H9 (cell line): Measurements from ENCODE around the gene CDC6. TPM values are rescaled to one million over a fixed set of nuclear protein-coding genes. Genes with fewer than 3 reads are reported as not detected.

ENCODE experiments used
- DNase-seq: peaks from one replicate; pipeline ENCODE4 v3.0.0-alpha.2; 2017
- H2AFZ ChIP-seq: one replicate; pipeline ENCODE4 v1.6.1; 2013; ENCODE audit warnings: mild to moderate bottlenecking, low read length, control low read depth, moderate library complexity
- H2AK5ac ChIP-seq: 2 replicates; pipeline ENCODE4 v1.6.1; 2013; ENCODE audit warnings: low read length, control low read depth, mixed read lengths; ENCODE audit not compliant: insufficient read length
- H2BK120ac ChIP-seq: one replicate; pipeline ENCODE4 v1.6.1; 2013; ENCODE audit warnings: low read depth, mild to moderate bottlenecking, low read length, control low read depth, inconsistent platforms; ENCODE audit not compliant: poor library complexity, severe bottlenecking
- H2BK12ac ChIP-seq: 2 replicates; pipeline ENCODE4 v1.6.1; 2013; ENCODE audit warnings: low read length, control low read depth, mixed read lengths, low read depth; ENCODE audit not compliant: insufficient read length
- H2BK15ac ChIP-seq: 2 replicates; pipeline ENCODE4 v1.6.1; 2013; ENCODE audit warnings: low read depth, low read length, control low read depth
- H2BK20ac ChIP-seq: one replicate; pipeline ENCODE4 v1.6.1; 2013; ENCODE audit warnings: low read depth, mild to moderate bottlenecking, low read length, control low read depth, inconsistent platforms; ENCODE audit not compliant: poor library complexity, severe bottlenecking
- H2BK5ac ChIP-seq: 2 replicates; pipeline ENCODE4 v1.6.1; 2013; ENCODE audit warnings: low read length, control low read depth, mixed read lengths; ENCODE audit not compliant: insufficient read length
- H3K14ac ChIP-seq: 2 replicates; pipeline ENCODE4 v1.6.1; 2013; ENCODE audit warnings: low read length, control low read depth; ENCODE audit not compliant: insufficient read depth
- H3K18ac ChIP-seq: 2 replicates; pipeline ENCODE4 v1.6.1; 2013; ENCODE audit warnings: low read depth, mild to moderate bottlenecking, mixed read lengths, low read length, control low read depth; ENCODE audit not compliant: insufficient read length
- H3K23ac ChIP-seq: 2 replicates; pipeline ENCODE4 v1.6.1; 2013; ENCODE audit warnings: low read length, control low read depth, mixed read lengths, low read depth; ENCODE audit not compliant: insufficient read length
- H3K23me2 ChIP-seq: 2 replicates; pipeline ENCODE4 v1.6.1; 2013; ENCODE audit warnings: low read depth, mild to moderate bottlenecking, mixed read lengths, low read length, control low read depth; ENCODE audit not compliant: insufficient read length, poor library complexity, severe bottlenecking
- H3K27ac ChIP-seq: 2 replicates; pipeline ENCODE4 v1.5.1; 2013; ENCODE audit warnings: low read length, control low read depth, mixed read lengths, low read depth; ENCODE audit not compliant: insufficient read length
- H3K27me3 ChIP-seq: 2 replicates; pipeline ENCODE4 v1.6.1; 2013; ENCODE audit warnings: low read length, control low read depth, inconsistent platforms; ENCODE audit not compliant: insufficient read depth
- H3K4ac ChIP-seq: 2 replicates; pipeline ENCODE4 v1.6.1; 2013; ENCODE audit warnings: low read depth, mild to moderate bottlenecking, control low read depth, inconsistent platforms, low read length, moderate library complexity
- H3K4me1 ChIP-seq: 2 replicates; pipeline ENCODE4 v1.6.1; 2013; ENCODE audit warnings: low read length, control low read depth, inconsistent platforms; ENCODE audit not compliant: insufficient read depth
- H3K4me2 ChIP-seq: 2 replicates; pipeline ENCODE4 v1.6.1; 2013; ENCODE audit warnings: low read length, control low read depth, mixed read lengths; ENCODE audit not compliant: insufficient read length, insufficient read depth
- H3K56ac ChIP-seq: 2 replicates; pipeline ENCODE4 v1.6.1; 2013; ENCODE audit warnings: low read depth, mild to moderate bottlenecking, mixed read lengths, low read length, control low read depth; ENCODE audit not compliant: insufficient read length
- H3K79me1 ChIP-seq: 2 replicates; pipeline ENCODE4 v1.6.1; 2013; ENCODE audit warnings: low read depth, mild to moderate bottlenecking, moderate library complexity, low read length, control low read depth, inconsistent platforms; ENCODE audit not compliant: insufficient read depth, poor library complexity, severe bottlenecking
- H3K79me2 ChIP-seq: 2 replicates; pipeline ENCODE4 v1.6.1; 2013; ENCODE audit warnings: low read length, control low read depth, inconsistent platforms; ENCODE audit not compliant: insufficient read depth
- H3K9ac ChIP-seq: 2 replicates; pipeline ENCODE4 v1.6.1; 2013; ENCODE audit warnings: low read length, control low read depth, mixed read lengths; ENCODE audit not compliant: insufficient read length; ENCODE audit errors: extremely low read depth
- H3K9me3 ChIP-seq: one replicate; pipeline ENCODE4 v1.6.1; 2013; ENCODE audit warnings: low read depth, low read length, inconsistent platforms; ENCODE audit not compliant: control insufficient read depth
- H3T11ph ChIP-seq: one replicate; pipeline ENCODE4 v1.6.1; 2013; ENCODE audit warnings: mild to moderate bottlenecking, low read length, control low read depth, inconsistent platforms
- H4K20me1 ChIP-seq: one replicate; pipeline ENCODE4 v1.6.1; 2013; ENCODE audit not compliant: control insufficient read depth, insufficient read length, insufficient read depth
- H4K5ac ChIP-seq: 2 replicates; pipeline ENCODE4 v1.6.1; 2013; ENCODE audit warnings: low read depth, mild to moderate bottlenecking, mixed read lengths, low read length, control low read depth; ENCODE audit not compliant: insufficient read length
- H4K8ac ChIP-seq: replicated peaks from 2 replicates; pipeline ENCODE4 v1.6.1; 2013; ENCODE audit warnings: low read length, control low read depth, mixed read lengths, low read depth; ENCODE audit not compliant: insufficient read length
- H4K91ac ChIP-seq: 2 replicates; pipeline ENCODE4 v1.6.1; 2013; ENCODE audit warnings: low read depth, mild to moderate bottlenecking, moderate library complexity, mixed read lengths, low read length, control low read depth; ENCODE audit not compliant: insufficient read length
- H3K27ac Mint-ChIP-seq, 3 experiments: 2 replicates in 2 of 3; 3 replicates in 1 of 3; pipeline ENCODE4 v1.8.0; 2020 to 2021; ENCODE audit warnings: mixed read lengths in 3 of 3, mild to moderate bottlenecking in 1 of 3, moderate library complexity in 1 of 3
- H3K27me3 Mint-ChIP-seq: 2 replicates; pipeline ENCODE4 v1.8.0; 2021; ENCODE audit warnings: low read depth, mild to moderate bottlenecking, moderate library complexity, mixed read lengths
- H3K36me3 Mint-ChIP-seq, 3 experiments: 2 replicates in 2 of 3; 3 replicates in 1 of 3; pipeline ENCODE4 v1.8.0; 2020 to 2021; ENCODE audit warnings: low read depth in 3 of 3, mixed read lengths in 3 of 3; ENCODE audit not compliant: insufficient read depth in 1 of 3
- H3K4me1 Mint-ChIP-seq, 2 experiments: 2 replicates each; pipeline ENCODE4 v1.8.0; 2020; ENCODE audit warnings: mixed read lengths in 2 of 2
- H3K4me3 Mint-ChIP-seq, 2 experiments: 2 replicates in 1 of 2; 3 replicates in 1 of 2; pipeline ENCODE4 v1.8.0; 2020 to 2021; ENCODE audit warnings: mild to moderate bottlenecking in 2 of 2, mixed read lengths in 2 of 2, moderate library complexity in 1 of 2
- H3K9me3 Mint-ChIP-seq, 2 experiments: 2 replicates in 1 of 2; 3 replicates in 1 of 2; pipeline ENCODE4 v1.8.0; 2020; ENCODE audit warnings: mild to moderate bottlenecking in 2 of 2, mixed read lengths in 2 of 2, moderate library complexity in 1 of 2
- WGBS: extraction: QIAGEN DNeasy Blood & Tissue Kit; methylation state at CpG from one replicate; pipeline ENCODE4 v1.1.7; 2013; ENCODE audit warnings: missing lambda C conversion rate, low lambda C conversion rate, mixed read lengths; ENCODE audit not compliant: insufficient read length; ENCODE audit errors: extremely low coverage; 5-methylcytosine and 5-hydroxymethylcytosine counted together
- total RNA-seq: library from RNA; stranded (reverse); gene quantifications from 2 replicates; pipeline ENCODE4 v1.2.1, GENCODE V29; 2021
- TF ChIP-seq, protein P1 (sequence below): fragments of 200-600 bp; sonication (generic); conservative IDR thresholded peaks from 3 replicates; pipeline ENCODE4 v1.8.0; 2021; ENCODE audit warnings: antibody characterized with exemption, mild to moderate bottlenecking

Gene CDC6
- total RNA-seq, 1 experiment from 2014 or later: 131 TPM

DNA sequence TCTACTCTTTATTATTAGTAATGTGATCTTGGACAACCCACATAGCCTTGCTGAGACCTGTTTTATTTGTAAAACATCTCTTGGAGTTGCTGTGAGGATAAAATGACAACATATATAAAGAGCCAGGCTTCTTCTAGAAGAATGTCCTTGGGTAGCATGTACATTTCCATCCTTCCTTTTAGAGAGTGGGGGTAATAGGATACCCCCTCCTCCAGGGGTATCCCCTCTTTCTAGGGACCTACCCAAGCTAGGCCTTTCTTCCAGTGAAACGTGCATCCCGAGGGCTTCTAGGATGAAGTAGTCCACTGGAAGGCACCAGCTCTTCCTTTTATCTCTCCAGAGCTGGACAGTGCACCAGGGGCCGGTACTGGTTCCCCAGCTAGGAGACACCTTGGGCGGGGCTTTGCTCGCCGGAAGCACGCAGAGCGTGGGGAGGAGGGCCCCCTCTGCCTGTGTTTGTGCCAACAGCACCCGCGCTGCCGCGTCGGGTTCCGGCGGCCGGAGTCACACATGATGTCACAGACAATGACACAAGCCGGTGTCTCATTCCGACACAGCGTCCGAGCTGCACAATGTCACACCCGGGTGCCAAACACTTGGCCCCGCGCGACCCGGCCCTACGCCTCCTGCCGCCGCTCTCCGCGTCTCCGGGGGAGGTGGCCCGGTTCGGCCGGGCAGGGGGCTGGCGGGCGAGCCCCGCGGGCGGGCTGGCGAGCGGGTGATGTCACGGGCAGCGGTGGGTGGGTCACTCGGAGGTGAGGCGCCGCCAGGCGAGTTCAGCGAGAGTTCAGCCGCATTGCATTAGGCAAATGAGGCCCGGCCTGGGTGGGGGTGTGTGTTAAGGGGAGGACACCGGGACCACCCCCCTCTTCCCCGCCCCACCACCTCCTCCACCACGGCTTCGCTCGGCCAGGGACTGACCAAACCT lies 53.5 kb downstream of the CDC6 start:
- no peak overlapping the region for H3K4ac ChIP-seq
- no peak overlapping the region for H3K23ac ChIP-seq
- Mint-ChIP-seq H3K27me3 (peaks cover 90% of the 10 kb centered on the region), H3K27ac (no peak overlapping the region), H3K4me1 (peaks cover 38 to 46% of the 10 kb centered on the region in 2 experiments), H3K36me3 (peaks cover 0 to 6% (median 6%) of the 10 kb centered on the region in 3 experiments; a peak in 3 of 7 replicates), H3K9me3 (no peaks in the 10 kb centered on the region), H3K4me3 (peak overlapping the region; percentile 69 to 85)
- no peak overlapping the region for H2AK5ac ChIP-seq
- no peak overlapping the region for H4K5ac ChIP-seq
- H3K9me3 ChIP-seq: no peaks in the 10 kb centered on the region
- H3K79me2 ChIP-seq: no peaks in the 10 kb centered on the region
- H2AFZ ChIP-seq: no peak overlapping the region
- peak overlapping the region; percentile 78 for H3K4me2 ChIP-seq
- no peak overlapping the region for H2BK12ac ChIP-seq
- H4K8ac ChIP-seq: no peak overlapping the region
- no peak overlapping the region for H3K56ac ChIP-seq
- peaks cover 19% of the 10 kb centered on the region for H3K4me1 ChIP-seq
- H3K14ac ChIP-seq: no peak overlapping the region; the same call in 1 of the 2 replicates
- peak; percentile 93 for DNase-seq
- peaks cover 18% of the 10 kb centered on the region; the same call in 1 of the 2 replicates for H3K27me3 ChIP-seq
- TF ChIP-seq, protein P1, sequence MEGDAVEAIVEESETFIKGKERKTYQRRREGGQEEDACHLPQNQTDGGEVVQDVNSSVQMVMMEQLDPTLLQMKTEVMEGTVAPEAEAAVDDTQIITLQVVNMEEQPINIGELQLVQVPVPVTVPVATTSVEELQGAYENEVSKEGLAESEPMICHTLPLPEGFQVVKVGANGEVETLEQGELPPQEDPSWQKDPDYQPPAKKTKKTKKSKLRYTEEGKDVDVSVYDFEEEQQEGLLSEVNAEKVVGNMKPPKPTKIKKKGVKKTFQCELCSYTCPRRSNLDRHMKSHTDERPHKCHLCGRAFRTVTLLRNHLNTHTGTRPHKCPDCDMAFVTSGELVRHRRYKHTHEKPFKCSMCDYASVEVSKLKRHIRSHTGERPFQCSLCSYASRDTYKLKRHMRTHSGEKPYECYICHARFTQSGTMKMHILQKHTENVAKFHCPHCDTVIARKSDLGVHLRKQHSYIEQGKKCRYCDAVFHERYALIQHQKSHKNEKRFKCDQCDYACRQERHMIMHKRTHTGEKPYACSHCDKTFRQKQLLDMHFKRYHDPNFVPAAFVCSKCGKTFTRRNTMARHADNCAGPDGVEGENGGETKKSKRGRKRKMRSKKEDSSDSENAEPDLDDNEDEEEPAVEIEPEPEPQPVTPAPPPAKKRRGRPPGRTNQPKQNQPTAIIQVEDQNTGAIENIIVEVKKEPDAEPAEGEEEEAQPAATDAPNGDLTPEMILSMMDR: no peak; the same call in 2 of the 3 replicates
- no peak overlapping the region for H2BK120ac ChIP-seq
- no peak overlapping the region for H3K9ac ChIP-seq
- H3K18ac ChIP-seq: no peak overlapping the region
- WGBS: no CpG with 5 or more reads among the region's 55 CpGs
- no peak overlapping the region for H2BK15ac ChIP-seq
- H3K79me1 ChIP-seq: no peaks in the 10 kb centered on the region
- no peak overlapping the region for H3K27ac ChIP-seq
- H3K23me2 ChIP-seq: peaks cover 25% of the 10 kb centered on the region
- no peak overlapping the region for H4K91ac ChIP-seq
- no peaks in the 10 kb centered on the region for H4K20me1 ChIP-seq
- H3T11ph ChIP-seq: no peak overlapping the region
- no peak overlapping the region for H2BK5ac ChIP-seq
- H2BK20ac ChIP-seq: no peak overlapping the region
